GM12878 (cell line): ENCODE data around the gene TBXT. TPM values are rescaled to one million over a fixed set of nuclear protein-coding genes. Genes with fewer than 3 reads are reported as not detected.
A peak's percentile ranks its signal among the peaks of the same experiment; 100 is the strongest.

ENCODE experiments used
- ATAC-seq: fragments of 200-7000 bp; cut with Tn5 transposase; 3 replicates; pipeline ENCODE4 v1.9.1; 2020; ENCODE audit warnings: mild to moderate bottlenecking, moderate library complexity
- BruUV-seq: library from RNA; stranded (reverse); fragments of 400-500 nt; replicated peaks from 2 replicates; lab custom pipeline; 2021; lab: Mats Ljungman, UMichigan
- CTCF ChIA-PET: fragments of 300-600 bp; sonication (Branson Sonifier 250); formaldehyde crosslinking; extraction: SDS; loops from one replicate; lab custom pipeline; 2021; ENCODE audit warnings: inconsistent platforms; lab: Yijun Ruan, JAX
- POLR2A ChIA-PET: fragments of 350-600 bp; formaldehyde crosslinking; extraction: SDS; loops from one replicate; lab custom pipeline; 2021; ENCODE audit warnings: inconsistent platforms; lab: Charles Lee
- RAD21 ChIA-PET: fragments of 300-600 bp; sonication (Branson Sonifier 250); formaldehyde crosslinking; loops from one replicate; lab custom pipeline; 2023; ENCODE audit warnings: antibody characterized with exemption; ENCODE audit not compliant: unreplicated experiment; lab: Charles Lee
- SMC1A ChIA-PET: fragments of 300-600 bp; sonication (Branson Sonifier 250); formaldehyde crosslinking; loops from one replicate; lab custom pipeline; 2023; ENCODE audit not compliant: unreplicated experiment, uncharacterized antibody; lab: Charles Lee
- DNase-seq: peaks from one replicate; pipeline ENCODE4 v3.0.0-alpha.2; 2011; ENCODE audit warnings: low read depth, low spot score
- FAIRE-seq: peaks from 3 replicates; lab custom pipeline; 2011; peaks lifted over from hg19 to GRCh38; lab: Jason Lieb, UNC
- H2AFZ ChIP-seq: 2 replicates; pipeline ENCODE4 v1.6.0; 2011; ENCODE audit warnings: low read depth, low read length, control low read depth; ENCODE audit not compliant: control insufficient read depth
- H3K27ac ChIP-seq: 2 replicates; pipeline ENCODE4 v1.5.1; 2011; ENCODE audit warnings: control low read depth; ENCODE audit not compliant: control insufficient read depth, insufficient read depth
- H3K27me3 ChIP-seq, 2 experiments: replicated peaks in 1 of 2; 2 replicates each; pipeline versions ENCODE4 v1.6.0 to v1.6.1; 2011; ENCODE audit warnings: low read length in 1 of 2; ENCODE audit not compliant: control insufficient read depth in 2 of 2, insufficient read depth in 2 of 2
- H3K36me3 ChIP-seq, 2 experiments: 2 replicates each; pipeline ENCODE4 v1.5.1; 2011; ENCODE audit warnings: low read length in 1 of 2; ENCODE audit not compliant: control insufficient read depth in 2 of 2, insufficient read depth in 2 of 2
- H3K4me1 ChIP-seq: 2 replicates; pipeline ENCODE4 v1.6.1; 2011; ENCODE audit warnings: mild to moderate bottlenecking, low read length, moderate library complexity, mixed read lengths; ENCODE audit not compliant: control insufficient read depth, insufficient read depth
- H3K4me2 ChIP-seq: 2 replicates; pipeline ENCODE4 v1.6.0; 2011; ENCODE audit warnings: control low read depth; ENCODE audit not compliant: control insufficient read depth, insufficient read depth
- H3K4me3 ChIP-seq: fragments of 200-600 bp; sonication (generic); 2 replicates; pipeline ENCODE4 v1.5.1; 2016
- H3K79me2 ChIP-seq: 2 replicates; pipeline ENCODE4 v1.6.0; 2011; ENCODE audit warnings: low read length; ENCODE audit not compliant: control insufficient read depth, insufficient read depth
- H3K9ac ChIP-seq: 2 replicates; pipeline ENCODE4 v1.8.0; 2011; ENCODE audit warnings: low read length, control low read depth, mixed read lengths; ENCODE audit not compliant: control insufficient read depth, insufficient read depth
- H3K9me3 ChIP-seq: replicated peaks from 3 replicates; pipeline ENCODE4 v1.5.1; 2011; ENCODE audit warnings: mild to moderate bottlenecking, low read length; ENCODE audit not compliant: control insufficient read depth, insufficient read depth
- H4K20me1 ChIP-seq: 2 replicates; pipeline ENCODE4 v1.6.0; 2011; ENCODE audit not compliant: control insufficient read depth, insufficient read depth
- CBFB ChIP-seq: IDR thresholded peaks from 2 replicates; pipeline ENCODE4 v1.6.1; 2016; ENCODE audit warnings: antibody characterized with exemption, low read depth
- EZH2 ChIP-seq: IDR thresholded peaks from 2 replicates; pipeline ENCODE4 v1.6.1; 2012; ENCODE audit warnings: low read depth, mild to moderate bottlenecking, control low read depth, inconsistent platforms, low read length, borderline replicate concordance; ENCODE audit not compliant: control insufficient read depth
- GATAD2B ChIP-seq: fragments of 450-650 bp; conservative IDR thresholded peaks from 2 replicates; pipeline ENCODE4 v1.6.1; 2017; ENCODE audit warnings: low read depth, mild to moderate bottlenecking, moderate library complexity
- HDGF ChIP-seq: fragments of 450-650 bp; IDR thresholded peaks from 2 replicates; pipeline ENCODE4 v1.6.1; 2016; ENCODE audit warnings: antibody characterized with exemption
- SUZ12 ChIP-seq: fragments of 200-600 bp; sonication (generic); IDR thresholded peaks from one replicate; pipeline ENCODE4 v1.6.1; 2018; ENCODE audit warnings: antibody characterized with exemption, mild to moderate bottlenecking; ENCODE audit not compliant: unreplicated experiment
- WGBS: methylation state at CpG from one replicate; pipeline ENCODE4 v1.1.6; 2016; ENCODE audit warnings: low lambda C conversion rate; ENCODE audit not compliant: insufficient replicate concordance, insufficient coverage; ENCODE audit errors: missing lambda C conversion rate; 5-methylcytosine and 5-hydroxymethylcytosine counted together
- in situ Hi-C: fragments of 300-500 bp; cut with MboI; formaldehyde crosslinking; loops from 9 replicates; pipeline ENCODE4 v1.14.3; 2018; ENCODE audit warnings: mixed read lengths
- intact Hi-C: fragments of 100-400 bp; cut with micrococcal nuclease; formaldehyde crosslinking; loops from one replicate; pipeline ENCODE4 v1.14.2; 2022; ENCODE audit not compliant: unreplicated experiment
- polyA plus RNA-seq, 11 experiments: library from polyadenylated mRNA; depleted of rRNA in 4 of 11; unstranded in 6 of 11; stranded (reverse) in 5 of 11; fragments of >200 nt; fragmentation: Nextera tagmentation in 4 of 11; fragmentation: Illumina TruSeq in 1 of 11; extraction: Ambion mirVana in 4 of 11; extraction: Trizol in 1 of 11; gene quantifications; 1 replicate in 1 of 11; 2 replicates in 10 of 11; pipeline versions ENCODE4 v1.2.1 to v1.2.3, GENCODE V29; 2011 to 2016; ENCODE audit warnings: inconsistent platforms in 2 of 11, missing spikeins in 2 of 11, low read depth in 1 of 11
- total RNA-seq, 4 experiments: library from RNA; depleted of rRNA in 3 of 4; stranded (reverse); fragments of >200 nt in 3 of 4; fragmentation: Illumina TruSeq in 1 of 4; extraction: Trizol in 1 of 4; gene quantifications; 2 replicates each; pipeline versions ENCODE4 v1.2.1 to v1.2.3, GENCODE V29; 2013 to 2021
- TF ChIP-seq, protein P1 (sequence below): fragments of 450-650 bp; IDR thresholded peaks from 2 replicates; pipeline ENCODE4 v1.6.1; 2016; ENCODE audit warnings: mild to moderate bottlenecking
- TF ChIP-seq, protein P2 (sequence below): fragments of 450-650 bp; formaldehyde crosslinking; IDR thresholded peaks from 2 replicates; pipeline ENCODE4 v1.4.0; 2020; ENCODE audit warnings: mild to moderate bottlenecking, moderate library complexity

The TBXT gene
- total and polyA plus RNA-seq, 10 of the 15 experiments (the other 5 are each of a cell fraction or from before 2014, with no cell fraction given) = 0.06 to 2.5 TPM; not detected in 8

DNA sequence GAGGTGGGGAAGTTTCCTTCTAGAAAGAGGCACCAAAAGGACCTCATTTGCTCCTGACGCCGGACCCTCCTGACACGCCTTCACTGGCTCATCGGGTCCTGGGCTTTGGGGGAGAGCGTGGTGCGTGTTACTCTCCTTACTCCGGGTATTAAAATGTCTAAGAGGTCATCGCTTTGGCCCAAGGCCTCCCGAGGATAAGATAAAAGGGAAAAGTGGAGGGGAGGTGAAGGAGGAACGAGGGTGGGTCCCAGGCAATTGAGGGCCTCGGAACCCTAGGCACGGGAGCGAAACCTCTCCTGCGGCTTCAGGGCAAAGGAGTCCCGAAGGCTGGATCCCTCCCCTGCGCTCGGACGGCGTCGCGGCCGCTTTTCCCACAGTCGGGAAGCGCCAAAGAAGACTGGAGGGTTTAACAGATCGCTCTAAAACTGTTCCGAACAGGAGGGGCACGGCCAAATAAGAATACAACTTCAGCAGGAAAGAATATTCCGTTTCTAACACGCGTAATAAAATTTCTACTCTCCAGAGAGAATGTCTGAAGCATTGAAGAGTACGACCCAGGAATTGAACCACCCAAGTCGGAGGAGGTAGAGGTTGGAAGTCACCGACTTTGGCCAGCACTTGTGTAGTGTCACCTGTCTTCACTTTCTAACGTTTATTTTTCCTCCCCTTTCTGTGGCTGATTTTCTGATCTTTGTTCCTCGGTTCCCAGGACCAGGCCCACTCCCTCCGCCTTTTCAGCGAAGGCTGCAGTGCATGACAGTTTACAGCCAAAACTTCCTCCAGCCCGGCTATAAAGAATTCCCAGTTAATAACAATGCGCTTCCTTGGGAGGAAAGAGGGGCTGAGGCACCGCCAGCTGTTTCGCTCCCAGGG is 2.1 kb upstream of the TBXT start (continued):
- no peak for TF ChIP-seq HDGF
- no peak for TF ChIP-seq CBFB
- TF ChIP-seq GATAD2B = no peak
- TF ChIP-seq, protein P1, sequence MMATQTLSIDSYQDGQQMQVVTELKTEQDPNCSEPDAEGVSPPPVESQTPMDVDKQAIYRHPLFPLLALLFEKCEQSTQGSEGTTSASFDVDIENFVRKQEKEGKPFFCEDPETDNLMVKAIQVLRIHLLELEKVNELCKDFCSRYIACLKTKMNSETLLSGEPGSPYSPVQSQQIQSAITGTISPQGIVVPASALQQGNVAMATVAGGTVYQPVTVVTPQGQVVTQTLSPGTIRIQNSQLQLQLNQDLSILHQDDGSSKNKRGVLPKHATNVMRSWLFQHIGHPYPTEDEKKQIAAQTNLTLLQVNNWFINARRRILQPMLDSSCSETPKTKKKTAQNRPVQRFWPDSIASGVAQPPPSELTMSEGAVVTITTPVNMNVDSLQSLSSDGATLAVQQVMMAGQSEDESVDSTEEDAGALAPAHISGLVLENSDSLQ = no peak

- WGBS = 20% methylated on average over 62 of the region's 65 CpGs
- in situ Hi-C loops = no loop called here
- no peaks in the 10 kb centered on the region for H3K9me3 ChIP-seq
- H4K20me1 ChIP-seq = no peaks in the 10 kb centered on the region
- H3K27ac ChIP-seq = peak overlapping the region; percentile 54
- FAIRE-seq (no peak), DNase-seq (no peak), ATAC-seq (no peak)
- ChIA-PET SMC1A (no interaction called here), POLR2A (no interaction called here), RAD21 (no interaction called here), CTCF (no interaction called here)
- H3K4me1 ChIP-seq = no peaks in the 10 kb centered on the region; the same call in 1 of the 2 replicates
- peak overlapping the region; percentile 15 for H3K4me2 ChIP-seq
- H2AFZ ChIP-seq = no peak overlapping the region
- no TSS peak for BruUV-seq
- peaks cover 38% of the 10 kb centered on the region for H3K79me2 ChIP-seq
- peaks cover 3 to 19% of the 10 kb centered on the region in 2 experiments for H3K27me3 ChIP-seq
- H3K9ac ChIP-seq = peak overlapping the region; percentile 63
- no peaks in the 10 kb centered on the region for H3K36me3 ChIP-seq
- peak overlapping the region; percentile 67 for H3K4me3 ChIP-seq
- intact Hi-C loops = no loop called here
- 0 out of 2 replicates have a peak, but pooled peaks have one; percentile 10 for TF ChIP-seq EZH2
- TF ChIP-seq, protein P2, sequence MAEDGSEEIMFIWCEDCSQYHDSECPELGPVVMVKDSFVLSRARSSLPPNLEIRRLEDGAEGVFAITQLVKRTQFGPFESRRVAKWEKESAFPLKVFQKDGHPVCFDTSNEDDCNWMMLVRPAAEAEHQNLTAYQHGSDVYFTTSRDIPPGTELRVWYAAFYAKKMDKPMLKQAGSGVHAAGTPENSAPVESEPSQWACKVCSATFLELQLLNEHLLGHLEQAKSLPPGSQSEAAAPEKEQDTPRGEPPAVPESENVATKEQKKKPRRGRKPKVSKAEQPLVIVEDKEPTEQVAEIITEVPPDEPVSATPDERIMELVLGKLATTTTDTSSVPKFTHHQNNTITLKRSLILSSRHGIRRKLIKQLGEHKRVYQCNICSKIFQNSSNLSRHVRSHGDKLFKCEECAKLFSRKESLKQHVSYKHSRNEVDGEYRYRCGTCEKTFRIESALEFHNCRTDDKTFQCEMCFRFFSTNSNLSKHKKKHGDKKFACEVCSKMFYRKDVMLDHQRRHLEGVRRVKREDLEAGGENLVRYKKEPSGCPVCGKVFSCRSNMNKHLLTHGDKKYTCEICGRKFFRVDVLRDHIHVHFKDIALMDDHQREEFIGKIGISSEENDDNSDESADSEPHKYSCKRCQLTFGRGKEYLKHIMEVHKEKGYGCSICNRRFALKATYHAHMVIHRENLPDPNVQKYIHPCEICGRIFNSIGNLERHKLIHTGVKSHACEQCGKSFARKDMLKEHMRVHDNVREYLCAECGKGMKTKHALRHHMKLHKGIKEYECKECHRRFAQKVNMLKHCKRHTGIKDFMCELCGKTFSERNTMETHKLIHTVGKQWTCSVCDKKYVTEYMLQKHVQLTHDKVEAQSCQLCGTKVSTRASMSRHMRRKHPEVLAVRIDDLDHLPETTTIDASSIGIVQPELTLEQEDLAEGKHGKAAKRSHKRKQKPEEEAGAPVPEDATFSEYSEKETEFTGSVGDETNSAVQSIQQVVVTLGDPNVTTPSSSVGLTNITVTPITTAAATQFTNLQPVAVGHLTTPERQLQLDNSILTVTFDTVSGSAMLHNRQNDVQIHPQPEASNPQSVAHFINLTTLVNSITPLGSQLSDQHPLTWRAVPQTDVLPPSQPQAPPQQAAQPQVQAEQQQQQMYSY = no peak
- peak; percentile 66 for TF ChIP-seq SUZ12
These were observed 1.2 kb upstream of the TBXT start for GRCh38 chr6:166168616-166169548.
